AG20443 (cell line): ENCODE data around the gene ANXA2.
"Not testable (repeated sequence)": the region's sequence is repeated elsewhere in the genome, so short reads cannot be mapped to it uniquely, and the experiment has no call there.

ENCODE experiments used
- DNase-seq: peaks from one replicate; pipeline ENCODE4 v3.0.0; 2012; ENCODE audit warnings: low spot score, mixed read lengths

The ANXA2 gene

DNA sequence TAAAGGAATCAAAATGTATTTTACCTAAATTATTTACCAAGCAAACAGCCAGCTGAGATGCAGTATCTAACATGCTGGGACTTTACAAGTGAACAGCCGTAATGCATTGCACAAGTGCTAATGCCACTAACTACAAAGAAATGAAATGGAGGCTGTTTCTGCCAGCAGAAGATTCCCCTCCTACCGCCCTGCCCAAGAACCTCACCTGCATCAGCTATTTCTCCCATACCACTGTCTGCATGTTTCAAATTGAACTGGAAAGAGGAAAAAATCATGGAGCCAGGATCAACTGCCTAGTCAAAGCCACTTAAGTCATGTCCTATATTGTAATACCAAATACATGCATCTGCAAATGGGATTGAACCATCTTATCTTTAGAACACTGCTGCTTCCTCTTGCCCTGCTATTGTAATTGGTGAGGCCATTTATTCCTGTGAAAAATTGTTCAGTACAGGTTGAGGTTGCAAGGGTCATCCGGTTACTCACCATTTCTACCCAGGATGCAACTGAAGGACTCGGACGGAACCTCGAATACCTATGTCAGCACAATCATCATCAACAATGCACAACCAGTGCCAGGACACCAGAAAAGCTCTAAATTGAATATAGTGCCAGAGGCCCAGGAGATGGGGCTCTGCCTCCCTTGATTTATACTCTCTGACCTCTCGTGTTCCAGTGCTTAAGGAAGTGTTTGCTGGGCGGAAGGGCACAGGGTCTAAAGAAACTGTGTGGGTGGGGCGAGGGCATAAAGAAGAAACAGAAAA lies 27.5 kb downstream of the ANXA2 start:
- no peak for DNase-seq

DNA sequence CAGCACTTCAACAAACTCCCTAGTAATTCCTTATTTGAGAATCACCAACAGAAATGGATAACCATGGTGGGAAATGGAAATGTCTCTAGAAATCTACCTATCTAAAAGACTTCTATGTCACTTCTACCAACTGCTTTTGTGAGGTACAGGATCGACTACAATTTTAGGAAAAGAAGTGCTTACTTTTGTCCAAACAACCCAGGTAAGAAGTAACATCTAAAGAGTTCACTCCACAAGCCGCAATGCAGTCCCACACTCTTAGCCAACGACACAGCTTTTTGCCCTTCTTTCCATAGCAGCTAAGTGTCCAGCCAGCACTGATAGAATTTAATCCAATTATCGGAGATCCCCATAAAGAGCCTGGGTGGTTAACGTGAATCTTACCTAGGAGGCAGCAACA lies 28.1 kb downstream of the ANXA2 start:
- DNase-seq, result no peak

GRCh38 chr15:60364612-60364924 lies 33.2 kb downstream of the ANXA2 start:
- no peak for DNase-seq

DNA sequence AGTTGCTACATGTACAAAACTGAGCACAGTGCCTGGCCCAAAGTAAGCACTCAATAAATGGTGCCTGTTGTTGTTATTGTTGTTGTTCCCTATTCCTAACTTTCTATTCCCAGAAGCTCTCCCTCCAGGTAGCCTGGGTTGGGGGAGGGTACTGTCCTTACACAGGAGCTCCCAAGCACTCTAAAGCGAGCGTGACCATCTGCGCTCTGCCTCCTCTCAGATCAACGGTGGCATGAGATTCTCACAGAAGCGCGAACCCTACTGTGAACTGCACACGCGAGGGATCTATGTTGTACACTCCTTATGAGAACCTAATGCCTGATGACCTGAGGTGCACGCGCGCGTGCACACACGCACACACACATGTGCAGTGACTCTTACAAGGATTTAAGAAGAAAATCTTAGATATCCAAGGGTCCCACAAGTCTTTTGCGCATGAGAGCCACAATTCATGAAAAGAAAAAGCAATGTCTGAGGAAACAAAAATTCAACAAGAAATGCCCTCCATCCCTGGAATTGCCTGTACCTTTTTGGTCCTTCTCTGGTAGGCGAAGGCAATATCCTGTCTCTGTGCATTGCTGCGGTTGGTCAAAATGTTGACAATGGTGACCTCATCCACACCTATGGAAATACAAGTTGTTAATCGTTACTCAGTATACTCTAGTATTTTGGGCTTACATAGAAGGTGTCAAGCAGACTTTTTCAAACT lies 33.7 kb downstream of the ANXA2 start:
- DNase-seq, result no peak

DNA sequence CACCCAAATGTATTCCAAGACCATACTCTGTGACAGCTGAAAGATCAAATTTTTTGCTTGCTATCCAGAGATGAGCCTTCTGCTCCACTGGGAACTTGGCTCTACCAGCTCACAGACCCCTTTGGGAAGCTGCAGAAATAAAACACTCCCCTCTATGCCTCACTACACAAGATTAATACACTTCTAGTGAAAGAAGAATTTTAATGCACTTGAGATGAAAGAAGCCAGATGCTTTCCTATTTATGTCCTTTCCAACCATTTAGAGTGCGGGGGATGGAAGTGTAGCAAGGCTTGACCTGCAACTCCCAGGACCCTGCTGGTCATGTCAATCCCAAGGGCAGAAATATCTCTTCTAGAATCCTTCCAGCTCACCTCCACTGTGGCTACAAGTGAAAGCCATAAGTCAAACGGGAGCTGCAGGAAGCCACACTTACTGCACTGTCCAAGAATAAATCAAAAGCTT lies 34.7 kb downstream of the ANXA2 start:
- no peak for DNase-seq

GRCh38 chr15:60362321-60363086 lies 35.3 kb downstream of the ANXA2 start:
- DNase-seq, result peak; percentile 67

DNA sequence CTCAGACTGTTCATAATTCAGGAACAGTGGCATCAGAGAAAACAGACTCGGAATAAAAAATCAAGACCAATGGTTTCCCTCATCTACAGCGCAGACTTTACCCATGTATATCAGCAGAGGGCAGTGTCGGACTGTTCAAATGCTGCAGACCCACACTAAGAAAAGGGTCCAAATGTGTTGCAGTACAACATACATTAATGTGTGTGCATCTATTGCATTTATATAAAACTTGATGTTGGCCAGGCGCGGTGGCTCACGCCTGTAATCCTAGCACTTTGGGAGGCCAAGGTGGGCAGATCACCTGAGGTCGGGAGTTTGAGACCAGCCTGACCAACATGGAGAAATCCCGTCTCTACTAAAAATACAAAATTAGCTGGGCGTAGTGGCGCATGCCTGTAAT lies 38.0 kb downstream of the ANXA2 start:
- not testable (repeated sequence) for DNase-seq

DNA sequence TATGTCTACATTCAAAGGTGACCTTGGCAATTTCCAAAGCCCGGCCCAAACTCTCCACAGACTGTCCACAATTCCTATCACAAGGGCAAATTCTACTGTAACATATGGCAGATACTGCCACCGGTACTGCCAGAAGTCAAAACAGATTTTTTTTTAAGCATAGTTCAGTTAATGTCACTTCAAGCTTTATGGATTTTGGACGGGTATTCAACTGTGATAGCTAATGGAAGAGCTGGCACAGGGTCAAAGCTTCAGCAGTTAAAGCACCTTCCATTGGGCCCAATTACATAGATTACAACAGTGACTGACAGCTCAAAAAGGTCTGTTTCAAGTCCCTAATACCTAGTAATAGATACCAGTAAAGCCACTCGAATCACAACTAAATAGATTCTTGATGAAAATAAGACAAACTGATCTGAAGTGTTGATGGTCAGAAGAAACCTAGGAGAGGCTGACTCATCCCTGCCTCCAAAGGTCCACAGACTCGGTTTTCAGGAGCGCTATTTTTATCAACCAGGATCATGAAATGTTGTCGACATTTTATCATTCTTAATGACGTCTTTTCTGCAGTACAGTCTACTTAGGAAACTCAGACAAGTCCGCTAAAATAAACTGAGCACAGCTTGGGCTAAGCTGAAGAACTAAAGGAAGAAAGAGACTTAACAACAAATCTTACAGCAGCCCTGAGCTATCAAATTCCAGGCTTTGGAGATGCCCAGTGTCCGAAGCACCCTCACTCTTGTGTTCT lies 38.7 kb downstream of the ANXA2 start:
- peak; percentile 45 for DNase-seq

DNA sequence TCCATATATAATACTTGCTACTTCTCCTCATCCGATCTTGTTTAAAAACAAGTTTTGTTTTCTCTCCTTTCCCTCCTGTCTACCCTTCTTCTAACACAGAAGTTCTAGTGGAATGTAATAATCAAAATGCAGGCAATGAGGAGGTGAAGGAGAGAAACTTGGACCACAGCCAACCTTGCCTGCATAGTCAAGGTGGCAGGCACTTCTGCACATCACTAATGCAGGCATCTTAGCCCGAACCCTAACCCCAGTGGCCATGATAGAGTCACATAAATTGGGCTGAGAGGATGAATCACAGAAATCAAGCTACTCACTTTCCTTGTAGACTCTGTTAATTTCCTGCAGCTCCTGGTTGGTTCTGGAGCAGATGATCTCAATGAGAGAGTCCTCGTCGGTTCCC lies 41.0 kb downstream of the ANXA2 start:
- no peak for DNase-seq

- no peak for DNase-seq
Measured at GRCh38 chr15:60355148-60355857, 42.5 kb downstream of the ANXA2 start.

DNA sequence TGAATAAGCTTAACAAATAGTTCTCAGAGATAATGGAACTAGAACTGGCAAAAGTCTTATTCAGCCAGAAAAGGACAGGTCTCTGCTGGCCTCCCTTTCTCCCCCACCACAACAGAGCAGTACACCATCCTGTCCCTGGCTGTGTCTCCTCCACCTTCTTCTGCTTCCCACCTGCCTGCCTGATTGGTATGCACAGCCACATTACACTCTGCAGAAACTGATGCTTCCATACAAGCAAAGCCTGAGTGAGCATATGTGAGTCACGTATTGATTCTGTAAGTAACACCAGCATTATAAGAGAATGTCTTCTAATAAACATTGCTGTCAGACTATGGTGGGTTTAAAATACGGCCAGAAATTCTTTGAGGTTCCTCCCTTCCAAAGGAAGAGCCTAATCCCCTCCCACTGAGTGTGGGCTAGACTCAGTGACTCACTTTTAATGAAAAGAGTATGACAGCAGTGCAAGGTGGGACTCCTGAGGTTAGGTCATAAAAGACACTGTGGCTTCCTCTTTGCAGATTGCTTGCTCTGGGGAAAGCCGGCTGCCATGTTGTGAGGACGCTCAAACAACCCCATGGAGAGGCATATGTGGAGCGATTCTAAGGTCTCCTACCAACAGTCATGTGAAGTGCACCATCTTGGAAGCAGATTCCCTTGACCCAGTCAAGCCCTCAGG lies 44.4 kb downstream of the ANXA2 start:
- no peak for DNase-seq

GRCh38 chr15:60352525-60352924 lies 45.3 kb downstream of the ANXA2 start:
- DNase-seq, result no peak

GRCh38 chr15:60351066-60351465 lies 46.7 kb downstream of the ANXA2 start:
- peak; percentile 35 for DNase-seq

DNA sequence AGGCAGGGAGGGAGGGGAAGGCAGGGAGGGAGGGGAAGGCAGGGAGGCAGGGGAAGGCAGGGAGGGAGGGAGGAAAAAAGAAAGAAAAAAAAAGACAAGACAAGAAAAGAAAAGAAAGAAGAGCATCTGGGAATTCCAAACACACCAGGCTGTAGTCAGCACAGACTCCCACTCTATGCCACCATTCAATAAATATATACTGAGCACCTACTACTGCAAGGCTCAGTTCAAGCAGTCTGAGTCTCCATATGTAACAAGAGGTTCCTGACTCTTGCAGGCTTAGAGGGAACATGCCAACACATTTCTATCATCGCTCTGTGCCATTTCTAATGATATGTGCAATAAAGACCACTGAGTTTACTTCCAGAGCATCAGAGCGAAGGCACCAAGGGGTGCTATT lies 47.7 kb downstream of the ANXA2 start:
- DNase-seq, result no peak

DNA sequence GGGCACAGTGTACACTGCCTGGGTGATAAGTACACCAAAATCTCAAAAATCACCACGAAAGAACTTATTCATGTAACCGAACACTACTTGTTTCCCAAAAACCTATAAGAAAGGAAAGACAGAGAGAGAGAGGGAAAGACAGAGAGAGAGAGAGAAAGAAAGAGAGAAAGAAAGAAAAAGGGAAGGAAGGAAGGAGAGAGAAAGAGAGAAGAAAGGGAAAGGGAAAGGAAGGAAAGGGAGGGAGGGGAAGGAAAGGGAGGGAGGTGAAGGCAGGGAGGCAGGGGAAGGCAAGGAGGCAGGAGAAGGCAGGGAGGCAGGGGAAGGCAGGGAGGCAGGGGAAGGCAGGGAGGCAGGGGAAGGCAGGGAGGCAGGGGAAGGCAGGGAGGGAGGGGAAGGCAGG lies 48.2 kb downstream of the ANXA2 start:
- no peak for DNase-seq

DNA sequence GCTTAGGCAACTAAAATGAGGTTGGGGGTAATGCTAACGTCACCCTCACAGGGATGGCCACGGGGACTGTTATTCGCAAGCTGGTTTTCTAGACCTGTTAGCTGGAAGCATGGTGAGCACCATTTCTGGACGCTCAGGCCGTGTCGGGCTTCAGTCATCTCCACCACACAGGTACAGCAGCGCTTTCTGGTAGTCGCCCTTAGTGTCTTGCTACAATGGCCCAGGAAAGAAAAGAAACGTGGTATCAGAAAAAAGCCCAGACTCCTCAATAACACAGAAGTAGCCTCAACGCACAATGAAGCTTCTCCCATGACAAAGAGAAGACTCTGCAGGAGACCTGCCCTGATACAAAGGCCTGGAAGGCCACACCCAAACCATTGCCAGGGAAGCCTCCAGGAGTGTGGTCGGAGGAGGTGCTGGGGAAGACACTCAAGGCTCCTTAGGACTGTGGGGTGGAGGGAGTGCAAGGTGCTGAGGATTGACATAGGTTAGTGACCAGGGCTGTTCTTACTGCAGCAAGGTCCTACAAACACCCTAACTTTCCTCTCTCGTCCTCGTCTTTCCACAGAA lies 50.2 kb downstream of the ANXA2 start:
- DNase-seq, result no peak

GRCh38 chr15:60346653-60347052 lies 51.1 kb downstream of the ANXA2 start:
- DNase-seq, result no peak

GRCh38 chr15:60346077-60346476 lies 51.7 kb downstream of the ANXA2 start:
- no peak for DNase-seq

DNA sequence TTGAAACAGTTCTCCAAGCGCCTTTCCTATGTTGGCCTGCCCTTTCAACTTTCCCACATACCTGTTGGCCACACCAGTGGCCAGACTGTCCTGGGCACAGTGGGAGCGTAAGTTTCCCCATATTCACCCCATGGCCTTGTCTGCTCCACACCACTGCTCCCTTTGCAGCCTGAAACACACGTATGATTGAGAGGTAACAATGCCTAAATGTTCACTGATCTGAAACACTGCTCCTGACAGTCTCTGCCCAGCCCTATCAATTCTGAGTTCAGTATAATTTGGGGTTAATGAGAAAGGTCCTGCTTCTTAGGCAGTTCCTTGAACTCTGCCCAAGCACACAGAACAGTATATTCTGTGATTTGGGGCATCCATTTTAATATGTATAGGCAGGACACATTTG lies 52.2 kb downstream of the ANXA2 start:
- DNase-seq, result no peak

DNA sequence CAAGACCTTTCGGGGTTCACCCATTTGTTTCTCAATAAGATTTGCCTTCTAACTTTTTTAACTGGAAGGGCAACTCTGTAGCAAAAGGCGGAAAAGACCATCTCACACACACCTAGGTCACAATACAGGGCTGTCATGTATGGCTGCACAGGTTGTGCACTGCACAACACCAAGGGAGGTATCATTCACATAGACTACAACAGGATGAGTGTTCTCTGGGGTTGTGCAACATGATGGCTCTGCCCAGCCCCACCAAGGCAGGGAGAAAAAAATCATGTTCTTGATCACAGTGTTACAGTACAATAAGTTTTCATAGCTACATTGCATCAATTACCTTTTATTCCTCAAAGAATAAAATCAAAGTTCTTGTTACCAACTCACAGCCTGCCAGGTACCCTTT lies 52.8 kb downstream of the ANXA2 start:
- DNase-seq, result peak; percentile 50

GRCh38 chr15:60344461-60344860 lies 53.3 kb downstream of the ANXA2 start:
- DNase-seq, result no peak
